GM19023 (cell line): ENCODE results near the gene C2.
"Not testable (repeated sequence)": the region's sequence is repeated elsewhere in the genome, so short reads cannot be mapped to it uniquely, and the experiment has no call there.

Experiments used
- ATAC-seq: cut with Tn5 transposase; IDR thresholded peaks from one replicate; pipeline ENCODE4 v1.9.1; 2021; ENCODE audit warnings: mild to moderate bottlenecking, moderate library complexity; ENCODE audit not compliant: unreplicated experiment

The C2 gene

GRCh38 chr6:31898383-31899011 lies 29.0 kb upstream of the C2 start:
- ATAC-seq = no peak

- ATAC-seq = no peak
Measured at GRCh38 chr6:31899215-31899614, 28.3 kb upstream of the C2 start.

- ATAC-seq = no peak
Measured at GRCh38 chr6:31899882-31900722, 27.4 kb upstream of the C2 start.

- no peak for ATAC-seq
Measured at GRCh38 chr6:31900917-31901414, 26.6 kb upstream of the C2 start.

- ATAC-seq = no peak
Measured at GRCh38 chr6:31901415-31901952, 26.0 kb upstream of the C2 start.

- peak; percentile 58 for ATAC-seq
Measured at GRCh38 chr6:31901953-31902643, 25.4 kb upstream of the C2 start, which contains the start of gene ZBTB12. Gene ZBTB12 (minus strand): TSS chr6:31902086. CDS start chr6:31901305, 781 bp downstream.

- no peak for ATAC-seq
Measured at GRCh38 chr6:31903957-31904356, 23.6 kb upstream of the C2 start.

GRCh38 chr6:31905041-31905440 lies 22.5 kb upstream of the C2 start:
- no peak for ATAC-seq

- ATAC-seq = no peak
Measured at GRCh38 chr6:31906122-31906521, 21.4 kb upstream of the C2 start.

GRCh38 chr6:31906727-31907126 lies 20.8 kb upstream of the C2 start:
- ATAC-seq = not testable (repeated sequence)

- no peak for ATAC-seq
Measured at GRCh38 chr6:31907158-31907813, 20.2 kb upstream of the C2 start.

GRCh38 chr6:31908255-31908654 lies 19.3 kb upstream of the C2 start:
- ATAC-seq = not testable (repeated sequence)

GRCh38 chr6:31908791-31909190 lies 18.7 kb upstream of the C2 start:
- no peak for ATAC-seq

- ATAC-seq = not testable (repeated sequence)
Measured at GRCh38 chr6:31909298-31909697, 18.2 kb upstream of the C2 start.

GRCh38 chr6:31911826-31912585 lies 15.5 kb upstream of the C2 start:
- ATAC-seq = no peak

- ATAC-seq = no peak
Measured at GRCh38 chr6:31915351-31915750, 12.2 kb upstream of the C2 start.

- no peak for ATAC-seq
Measured at GRCh38 chr6:31915756-31916155, 11.8 kb upstream of the C2 start.

- no peak for ATAC-seq
Measured at GRCh38 chr6:31918069-31918720, 9.3 kb upstream of the C2 start.

- no peak for ATAC-seq
Measured at GRCh38 chr6:31919624-31920303, 7.8 kb upstream of the C2 start.
